Right lobe of liver (tissue), 4 donors: ENCODE results near the gene CFAP99.

Source experiments
- POLR2A ChIP-seq: fragments of 450-650 bp; IDR thresholded peaks from one replicate; pipeline ENCODE4 v1.6.1; 2017; ENCODE audit warnings: antibody characterized with exemption, mild to moderate bottlenecking
- TF ChIP-seq, protein P1 (sequence below), 4 donors: fragments of 200-600 bp in 3 of 4; fragments of 450-650 bp in 1 of 4; IDR thresholded peaks; one replicate each; pipeline versions ENCODE4 v1.5.1 to v1.8.0; 2016 to 2022; ENCODE audit warnings: antibody characterized with exemption in 4 of 4, mild to moderate bottlenecking in 2 of 4
- donor health status: DM: no; HTN: no; CAD: no.
- donor health status: DM: no; HTN: no; CAD: no.
- donor health status: DM: no; HTN: yes; CAD: no.

DNA sequence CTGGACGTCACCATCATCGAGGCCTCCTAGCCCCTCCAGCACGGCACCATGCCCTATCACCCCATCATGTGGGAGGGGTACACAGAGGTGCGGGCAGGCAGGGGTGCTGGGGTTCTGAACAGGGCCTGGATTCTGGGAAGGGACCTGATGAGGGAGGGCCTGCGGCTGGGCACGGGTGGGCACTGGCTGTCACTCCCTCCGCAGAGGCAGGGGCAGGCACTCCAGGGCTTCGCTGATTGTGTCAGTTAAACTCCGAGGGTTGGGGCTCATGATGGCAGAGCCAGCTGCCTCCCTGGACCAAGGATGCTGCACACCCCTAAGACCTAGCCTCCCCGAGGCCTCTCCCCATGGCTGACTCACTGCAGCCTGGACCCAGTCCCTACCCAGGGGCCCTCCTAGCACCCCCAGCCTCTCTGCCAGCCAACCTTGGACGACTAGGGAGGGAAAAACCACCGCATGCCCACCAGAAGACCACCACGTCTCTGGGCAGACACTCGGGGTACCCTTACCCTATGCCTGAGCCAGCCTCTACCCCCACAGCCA lies 46.2 kb upstream of the CFAP99 start:
- TF ChIP-seq, protein P1, sequence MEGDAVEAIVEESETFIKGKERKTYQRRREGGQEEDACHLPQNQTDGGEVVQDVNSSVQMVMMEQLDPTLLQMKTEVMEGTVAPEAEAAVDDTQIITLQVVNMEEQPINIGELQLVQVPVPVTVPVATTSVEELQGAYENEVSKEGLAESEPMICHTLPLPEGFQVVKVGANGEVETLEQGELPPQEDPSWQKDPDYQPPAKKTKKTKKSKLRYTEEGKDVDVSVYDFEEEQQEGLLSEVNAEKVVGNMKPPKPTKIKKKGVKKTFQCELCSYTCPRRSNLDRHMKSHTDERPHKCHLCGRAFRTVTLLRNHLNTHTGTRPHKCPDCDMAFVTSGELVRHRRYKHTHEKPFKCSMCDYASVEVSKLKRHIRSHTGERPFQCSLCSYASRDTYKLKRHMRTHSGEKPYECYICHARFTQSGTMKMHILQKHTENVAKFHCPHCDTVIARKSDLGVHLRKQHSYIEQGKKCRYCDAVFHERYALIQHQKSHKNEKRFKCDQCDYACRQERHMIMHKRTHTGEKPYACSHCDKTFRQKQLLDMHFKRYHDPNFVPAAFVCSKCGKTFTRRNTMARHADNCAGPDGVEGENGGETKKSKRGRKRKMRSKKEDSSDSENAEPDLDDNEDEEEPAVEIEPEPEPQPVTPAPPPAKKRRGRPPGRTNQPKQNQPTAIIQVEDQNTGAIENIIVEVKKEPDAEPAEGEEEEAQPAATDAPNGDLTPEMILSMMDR (IDR thresholded peaks at IDR 0.05): no peak
- no peak for TF ChIP-seq POLR2A
